Measurements from ENCODE around the gene CRIP1. TPM values are rescaled to one million over a fixed set of nuclear protein-coding genes. Genes with fewer than 3 reads are reported as not detected.

The CRIP1 gene
- total RNA-seq, 4 donors from 2014 or later, result 28.6 to 140 (median 76.2) TPM

DNA sequence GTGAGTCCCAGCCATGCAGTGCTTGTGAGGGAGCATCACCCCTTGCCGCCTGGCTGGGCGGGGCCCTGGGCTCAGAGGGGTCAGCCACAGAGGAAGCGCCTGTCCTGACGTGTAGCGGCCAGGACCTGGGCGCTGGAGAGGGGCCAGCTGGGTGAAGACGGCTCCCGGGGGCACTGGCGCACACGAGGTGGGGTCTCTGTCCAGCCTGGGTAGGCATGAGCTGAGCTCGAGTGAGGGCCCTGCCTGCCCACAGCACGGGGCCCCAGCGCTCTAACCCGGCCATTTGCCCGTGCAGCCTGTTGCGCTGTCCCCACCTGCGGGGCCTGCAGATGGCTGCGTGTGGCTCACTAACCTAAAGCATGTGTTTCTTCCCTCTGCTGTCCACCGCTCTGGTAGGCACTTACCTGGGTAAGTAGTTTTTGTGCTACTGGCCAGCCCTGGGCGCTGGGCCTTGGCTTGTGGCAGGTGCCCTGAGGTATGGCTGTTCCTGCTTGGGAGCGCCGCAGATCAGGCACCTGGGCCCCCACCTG is 18.7 kb upstream of the CRIP1 start:
- WGBS, result 86% methylated on average over 4 of the region's 22 CpGs
- no peak for TF ChIP-seq POLR2A (IDR thresholded peaks at IDR 0.05)
- TF ChIP-seq, protein P1, sequence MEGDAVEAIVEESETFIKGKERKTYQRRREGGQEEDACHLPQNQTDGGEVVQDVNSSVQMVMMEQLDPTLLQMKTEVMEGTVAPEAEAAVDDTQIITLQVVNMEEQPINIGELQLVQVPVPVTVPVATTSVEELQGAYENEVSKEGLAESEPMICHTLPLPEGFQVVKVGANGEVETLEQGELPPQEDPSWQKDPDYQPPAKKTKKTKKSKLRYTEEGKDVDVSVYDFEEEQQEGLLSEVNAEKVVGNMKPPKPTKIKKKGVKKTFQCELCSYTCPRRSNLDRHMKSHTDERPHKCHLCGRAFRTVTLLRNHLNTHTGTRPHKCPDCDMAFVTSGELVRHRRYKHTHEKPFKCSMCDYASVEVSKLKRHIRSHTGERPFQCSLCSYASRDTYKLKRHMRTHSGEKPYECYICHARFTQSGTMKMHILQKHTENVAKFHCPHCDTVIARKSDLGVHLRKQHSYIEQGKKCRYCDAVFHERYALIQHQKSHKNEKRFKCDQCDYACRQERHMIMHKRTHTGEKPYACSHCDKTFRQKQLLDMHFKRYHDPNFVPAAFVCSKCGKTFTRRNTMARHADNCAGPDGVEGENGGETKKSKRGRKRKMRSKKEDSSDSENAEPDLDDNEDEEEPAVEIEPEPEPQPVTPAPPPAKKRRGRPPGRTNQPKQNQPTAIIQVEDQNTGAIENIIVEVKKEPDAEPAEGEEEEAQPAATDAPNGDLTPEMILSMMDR (IDR thresholded peaks at IDR 0.05), result no peak
- TF ChIP-seq POLR2AphosphoS5 (IDR thresholded peaks at IDR 0.05), result no peak
- no peak for TF ChIP-seq EP300 (IDR thresholded peaks at IDR 0.05)
- H3K27ac ChIP-seq, result peak overlapping the region; percentile 52
- DNase-seq (ENCODE audit: low spot score in 2 of 2), result no peak
- H3K4me3 ChIP-seq, result no peak overlapping the region
- no peaks in the 10 kb centered on the region for H3K27me3 ChIP-seq
- H3K36me3 ChIP-seq, result peaks cover 58% of the 10 kb centered on the region
- no peaks in the 10 kb centered on the region for H3K9me3 ChIP-seq
- peaks cover 58% of the 10 kb centered on the region for H3K4me1 ChIP-seq

DNA sequence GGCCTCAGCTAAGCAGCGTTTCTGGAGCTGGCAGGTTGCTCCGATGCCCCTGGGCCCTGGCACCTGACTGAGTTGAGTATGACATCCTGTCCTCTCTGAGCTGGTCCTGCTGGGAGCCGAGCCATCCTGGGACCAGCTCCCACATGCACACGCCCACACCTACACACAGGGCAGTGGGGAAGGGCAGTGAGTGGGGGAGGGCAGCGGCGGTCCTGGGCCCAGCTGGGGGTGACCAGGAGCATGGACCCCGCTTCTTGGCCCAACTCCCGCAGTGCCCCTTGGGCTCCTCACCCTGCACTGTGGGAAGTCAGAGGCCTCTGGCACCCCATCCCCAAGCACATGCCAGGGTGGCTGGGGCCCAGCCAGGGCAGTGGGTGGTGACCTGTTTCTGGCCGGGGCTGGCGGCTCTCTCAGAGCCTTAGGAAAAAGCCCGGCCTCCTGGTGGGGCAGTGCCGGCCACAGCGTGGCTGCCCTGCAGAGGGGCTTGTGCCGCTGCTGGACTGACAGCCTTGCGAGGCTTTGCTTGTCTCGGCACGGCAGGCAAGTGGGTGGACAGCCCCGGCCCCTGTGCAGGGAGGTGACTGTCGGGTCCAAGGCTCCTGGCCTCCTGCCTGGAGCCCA is 18.0 kb upstream of the CRIP1 start:
- H3K27ac ChIP-seq, result peak overlapping the region; percentile 52
- no peaks in the 10 kb centered on the region for H3K27me3 ChIP-seq
- peaks cover 65% of the 10 kb centered on the region for H3K4me1 ChIP-seq
- H3K4me3 ChIP-seq, result no peak overlapping the region
- TF ChIP-seq, protein P1 (IDR thresholded peaks at IDR 0.05), result no peak
- no peak for TF ChIP-seq POLR2AphosphoS5 (IDR thresholded peaks at IDR 0.05)
- no peak for TF ChIP-seq POLR2A (IDR thresholded peaks at IDR 0.05)
- TF ChIP-seq EP300 (IDR thresholded peaks at IDR 0.05), result no peak
- H3K36me3 ChIP-seq, result peaks cover 50% of the 10 kb centered on the region
- H3K9me3 ChIP-seq, result no peaks in the 10 kb centered on the region
- no peak for DNase-seq (ENCODE audit: low spot score in 2 of 2)
- 88% methylated on average over 4 of the region's 19 CpGs for WGBS

DNA sequence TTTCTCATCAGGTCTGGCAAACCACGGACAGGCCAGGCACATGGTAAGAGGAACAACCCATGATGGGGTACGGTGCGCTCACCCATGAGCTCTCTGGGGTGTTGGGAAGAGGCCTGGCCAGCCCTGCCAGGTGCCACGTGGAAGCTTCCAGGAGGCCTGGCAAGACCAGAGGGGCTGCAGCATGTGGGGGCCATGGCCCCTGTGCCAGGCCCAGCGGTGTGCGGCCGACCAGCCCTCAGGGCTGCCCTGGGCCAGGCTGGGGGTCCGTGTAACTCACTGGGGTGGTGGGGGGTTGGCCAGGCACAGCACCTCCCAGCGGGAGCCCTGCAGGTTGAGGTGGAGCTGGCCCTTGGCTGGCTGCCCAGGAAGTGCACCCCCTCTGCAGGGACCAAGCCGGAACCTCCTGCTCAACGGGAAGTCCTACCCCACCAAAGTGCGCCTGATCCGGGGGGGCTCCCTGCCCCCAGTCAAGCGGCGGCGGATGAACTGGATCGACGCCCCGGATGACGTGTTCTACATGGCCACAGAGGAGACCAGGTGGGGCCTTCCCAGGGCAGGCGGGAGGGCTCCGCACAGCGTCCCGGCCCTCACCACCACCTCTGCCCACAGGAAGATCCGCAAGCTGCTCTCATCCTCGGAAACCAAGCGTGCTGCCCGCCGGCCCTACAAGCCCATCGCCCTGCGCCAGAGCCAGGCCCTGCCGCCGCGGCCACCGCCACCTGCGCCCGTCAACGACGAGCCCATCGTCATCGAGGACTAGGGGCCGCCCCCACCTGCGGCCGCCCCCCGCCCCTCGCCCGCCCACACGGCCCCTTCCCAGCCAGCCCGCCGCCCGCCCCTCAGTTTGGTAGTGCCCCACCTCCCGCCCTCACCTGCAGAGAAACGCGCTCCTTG is 17.0 kb upstream of the CRIP1 start:
- Histone ChIP-seq H3K4me1 (peaks cover 71% of the 10 kb centered on the region), H3K4me3 (no peak overlapping the region), H3K27me3 (no peaks in the 10 kb centered on the region), H3K9me3 (no peaks in the 10 kb centered on the region), H3K27ac (peak overlapping the region; percentile 31), H3K36me3 (peaks cover 41% of the 10 kb centered on the region)
- TF ChIP-seq POLR2AphosphoS5 (IDR thresholded peaks at IDR 0.05) (no peak), POLR2A (IDR thresholded peaks at IDR 0.05) (no peak), EP300 (IDR thresholded peaks at IDR 0.05) (no peak)
- TF ChIP-seq, protein P1 (IDR thresholded peaks at IDR 0.05), result no peak
- no peak for DNase-seq (ENCODE audit: low spot score in 2 of 2)
- 86% methylated on average over 27 of the region's 54 CpGs for WGBS

DNA sequence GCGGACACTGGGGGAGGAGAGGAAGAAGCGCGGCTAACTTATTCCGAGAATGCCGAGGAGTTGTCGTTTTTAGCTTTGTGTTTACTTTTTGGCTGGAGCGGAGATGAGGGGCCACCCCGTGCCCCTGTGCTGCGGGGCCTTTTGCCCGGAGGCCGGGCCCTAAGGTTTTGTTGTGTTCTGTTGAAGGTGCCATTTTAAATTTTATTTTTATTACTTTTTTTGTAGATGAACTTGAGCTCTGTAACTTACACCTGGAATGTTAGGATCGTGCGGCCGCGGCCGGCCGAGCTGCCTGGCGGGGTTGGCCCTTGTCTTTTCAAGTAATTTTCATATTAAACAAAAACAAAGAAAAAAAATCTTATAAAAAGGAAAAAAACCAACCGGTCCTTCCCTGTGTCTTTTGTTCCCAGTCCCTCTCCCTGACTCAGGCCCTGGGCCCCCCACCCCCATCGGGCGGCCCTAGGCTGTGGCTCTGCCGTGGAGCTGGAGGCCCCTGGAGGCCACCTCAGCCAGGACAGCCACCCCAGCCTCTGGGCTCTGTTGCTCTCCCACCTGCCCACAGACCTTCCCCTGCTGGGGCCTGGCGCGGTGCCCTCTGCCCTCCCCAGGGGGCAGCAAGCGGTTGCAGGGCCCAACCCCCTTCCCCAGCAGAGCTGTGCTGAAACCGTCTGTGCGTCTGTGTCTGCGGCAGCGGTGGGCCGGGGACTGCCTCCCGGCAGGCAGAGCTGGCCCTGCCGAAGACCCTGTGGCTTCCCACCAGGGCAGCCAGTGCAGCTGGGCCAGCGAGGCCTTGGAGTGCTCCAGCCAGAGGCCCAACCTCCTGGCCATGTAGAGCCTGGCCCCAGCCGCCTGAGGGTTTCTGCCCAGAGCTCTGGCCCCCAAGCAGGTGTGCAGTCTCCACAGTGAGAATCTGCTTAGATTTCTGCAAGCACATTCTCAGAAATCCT is 16.1 kb upstream of the CRIP1 start:
- 91% methylated on average over 22 of the region's 34 CpGs for WGBS
- peaks cover 32% of the 10 kb centered on the region for H3K36me3 ChIP-seq
- TF ChIP-seq, protein P1 (IDR thresholded peaks at IDR 0.05), result no peak
- TF ChIP-seq POLR2AphosphoS5 (IDR thresholded peaks at IDR 0.05) (no peak), POLR2A (IDR thresholded peaks at IDR 0.05) (no peak), EP300 (IDR thresholded peaks at IDR 0.05) (no peak)
- DNase-seq (ENCODE audit: low spot score in 2 of 2), result no peak
- H3K9me3 ChIP-seq, result no peaks in the 10 kb centered on the region
- no peak overlapping the region for H3K4me3 ChIP-seq
- H3K27ac ChIP-seq, result no peak overlapping the region
- no peaks in the 10 kb centered on the region for H3K27me3 ChIP-seq
- H3K4me1 ChIP-seq, result peaks cover 80% of the 10 kb centered on the region

Data from suprapubic skin (tissue), 4 donors.